Measurements from ENCODE around the gene STAT6. TPM values are rescaled to one million over a fixed set of nuclear protein-coding genes. Genes with fewer than 3 reads are reported as not detected.

The STAT6 gene
- total and polyA plus RNA-seq, 7 donors = 66.1 to 210 (median 115) TPM

- WGBS, 2 donors = 95 to 97% methylated on average over 12 of the region's 12 CpGs
- H3K27ac ChIP-seq = no peak overlapping the region
- H3K4me1 ChIP-seq = peaks cover 0 to 40% (median 36%) of the 10 kb centered on the region in 4 donors
- no peaks in the 10 kb centered on the region for H3K9me3 ChIP-seq
- intact Hi-C loops (cut with DNase I) = no loop called here
- no peak overlapping the region for H3K4me3 ChIP-seq
- no peak for DNase-seq
- peaks cover 24 to 79% (median 38%) of the 10 kb centered on the region in 4 donors for H3K36me3 ChIP-seq
- no peaks in the 10 kb centered on the region for H3K27me3 ChIP-seq
- TF ChIP-seq POLR2A (IDR thresholded peaks at IDR 0.05) (no peak), POLR2AphosphoS5 (IDR thresholded peaks at IDR 0.05) (no peak)
Measured at GRCh38 chr12:57104292-57104910, 6.8 kb downstream of the STAT6 start.

- intact Hi-C loops (cut with DNase I) = no loop called here
- peaks cover 28 to 84% (median 43%) of the 10 kb centered on the region in 4 donors for H3K36me3 ChIP-seq
- peaks cover 0 to 35% (median 30%) of the 10 kb centered on the region in 4 donors for H3K4me1 ChIP-seq
- DNase-seq = no peak
- no peak for TF ChIP-seq CTCF (IDR thresholded peaks at IDR 0.05)
- TF ChIP-seq POLR2AphosphoS5 (IDR thresholded peaks at IDR 0.05) = no peak
- no peak for TF ChIP-seq POLR2A (IDR thresholded peaks at IDR 0.05)
- no peak for TF ChIP-seq EP300 (IDR thresholded peaks at IDR 0.05)
- no peaks in the 10 kb centered on the region for H3K27me3 ChIP-seq
- 91 to 93% methylated on average over 7 of the region's 7 CpGs for WGBS, 2 donors
- no peak overlapping the region for H3K27ac ChIP-seq
- H3K9me3 ChIP-seq = no peaks in the 10 kb centered on the region
- no peak overlapping the region for H3K4me3 ChIP-seq
Measured at GRCh38 chr12:57103856-57104255, 7.3 kb downstream of the STAT6 start.

- H3K4me1 ChIP-seq = peaks cover 0 to 17% (median 13%) of the 10 kb centered on the region in 4 donors
- peak overlapping the region in 3 of 4 donors; percentile 30 to 49 (median 33) for H3K27ac ChIP-seq
- no peak for DNase-seq
- peaks cover 27 to 92% (median 51%) of the 10 kb centered on the region in 4 donors for H3K36me3 ChIP-seq
- WGBS, 2 donors = 54 to 64% methylated on average over 15 of the region's 15 CpGs
- no peak overlapping the region for H3K4me3 ChIP-seq
- no peak for TF ChIP-seq CTCF (IDR thresholded peaks at IDR 0.05)
- no peak for TF ChIP-seq EP300 (IDR thresholded peaks at IDR 0.05)
- no peak for TF ChIP-seq POLR2A (IDR thresholded peaks at IDR 0.05)
- TF ChIP-seq POLR2AphosphoS5 (IDR thresholded peaks at IDR 0.05) = peak in 1 of 4 donors; percentile 9
- no peaks in the 10 kb centered on the region for H3K9me3 ChIP-seq
- H3K27me3 ChIP-seq = no peaks in the 10 kb centered on the region
- intact Hi-C loops (cut with DNase I) = no loop called here
Measured at GRCh38 chr12:57101892-57102695, 9.1 kb downstream of the STAT6 start.

- WGBS, 2 donors = 87 to 91% methylated on average over 12 of the region's 12 CpGs
- H3K27ac ChIP-seq = peak overlapping the region in 1 of 4 donors; percentile 7
- no peaks in the 10 kb centered on the region for H3K27me3 ChIP-seq
- intact Hi-C loops (cut with DNase I) = no loop called here
- no peak overlapping the region for H3K4me3 ChIP-seq
- TF ChIP-seq POLR2AphosphoS5 (IDR thresholded peaks at IDR 0.05) = no peak
- DNase-seq = no peak
- peaks cover 0 to 12% (median 6%) of the 10 kb centered on the region in 4 donors for H3K4me1 ChIP-seq
- no peaks in the 10 kb centered on the region for H3K9me3 ChIP-seq
- H3K36me3 ChIP-seq = peaks cover 28 to 92% (median 49%) of the 10 kb centered on the region in 4 donors
Measured at GRCh38 chr12:57099766-57100165, 11.4 kb downstream of the STAT6 start.

- Histone ChIP-seq H3K36me3 (peaks cover 27 to 91% (median 44%) of the 10 kb centered on the region in 4 donors), H3K9me3 (no peaks in the 10 kb centered on the region), H3K4me1 (peaks cover 0 to 18% (median 12%) of the 10 kb centered on the region in 4 donors), H3K27me3 (no peaks in the 10 kb centered on the region), H3K4me3 (no peak overlapping the region), H3K27ac (no peak overlapping the region)
- no peak for TF ChIP-seq POLR2A (IDR thresholded peaks at IDR 0.05)
- TF ChIP-seq CTCF (IDR thresholded peaks at IDR 0.05) = no peak
- no peak for TF ChIP-seq POLR2AphosphoS5 (IDR thresholded peaks at IDR 0.05)
- TF ChIP-seq EP300 (IDR thresholded peaks at IDR 0.05) = no peak
- intact Hi-C loops (cut with DNase I) = no loop called here
- no peak for DNase-seq
- WGBS, 2 donors = 83 to 86% methylated on average over 11 of the region's 11 CpGs
Measured at GRCh38 chr12:57099047-57099714, 12.0 kb downstream of the STAT6 start.
